ENCODE results near the gene PLXNA4.

GRCh38 chr7:132607656-132608055 lies 31.4 kb upstream of the PLXNA4 start:
- TF ChIP-seq CTCF (optimal IDR thresholded peaks at IDR 0.05 in 1 of 3, IDR thresholded peaks at IDR 0.05 in 1 of 3, conservative IDR thresholded peaks at IDR 0.05 in 1 of 3; ENCODE audit: extremely low read depth in 1 of 3, insufficient read depth in 2 of 3, low read length in 3 of 3) = no peak
- no peak for TF ChIP-seq EZH2 (IDR thresholded peaks at IDR 0.05; ENCODE audit: low read length)

Measured in keratinocyte (primary cell).